ENCODE data around the gene GSTM3.
"Not testable (repeated sequence)": the region's sequence is repeated elsewhere in the genome, so short reads cannot be mapped to it uniquely, and the experiment has no call there.

GSTM3 gene

GRCh38 chr1:109761227-109762038 is 20.6 kb upstream of the GSTM3 start:
- no peak for DNase-seq (ENCODE audit: low read depth)

GRCh38 chr1:109760581-109761226 is 19.9 kb upstream of the GSTM3 start:
- no peak for DNase-seq (ENCODE audit: low read depth)

GRCh38 chr1:109759513-109760334 is 18.9 kb upstream of the GSTM3 start:
- DNase-seq (ENCODE audit: low read depth): no peak

- DNase-seq (ENCODE audit: low read depth): no peak
Measured at GRCh38 chr1:109757936-109758786, 17.3 kb upstream of the GSTM3 start.

GRCh38 chr1:109756848-109757521 is 16.1 kb upstream of the GSTM3 start:
- DNase-seq (ENCODE audit: low read depth): no peak

- DNase-seq (ENCODE audit: low read depth): not testable (repeated sequence)
Measured at GRCh38 chr1:109756325-109756724, 15.5 kb upstream of the GSTM3 start.

- DNase-seq (ENCODE audit: low read depth): no peak
Measured at GRCh38 chr1:109754738-109755137, 13.9 kb upstream of the GSTM3 start.

- no peak for DNase-seq (ENCODE audit: low read depth)
Measured at GRCh38 chr1:109751531-109752260, 10.9 kb upstream of the GSTM3 start.

GRCh38 chr1:109750920-109751319 is 10.1 kb upstream of the GSTM3 start:
- no peak for DNase-seq (ENCODE audit: low read depth)

- no peak for DNase-seq (ENCODE audit: low read depth)
Measured at GRCh38 chr1:109750241-109750882, 9.5 kb upstream of the GSTM3 start.

GRCh38 chr1:109749221-109749620 is 8.4 kb upstream of the GSTM3 start:
- DNase-seq (ENCODE audit: low read depth): no peak

- DNase-seq (ENCODE audit: low read depth): not testable (repeated sequence)
Measured at GRCh38 chr1:109748311-109748710, 7.5 kb upstream of the GSTM3 start.

- DNase-seq (ENCODE audit: low read depth): peak; percentile 57
Measured at GRCh38 chr1:109739738-109740614, 862 bp downstream of the GSTM3 start.

- no peak for DNase-seq (ENCODE audit: low read depth)
Measured at GRCh38 chr1:109733236-109733870, 7.5 kb downstream of the GSTM3 start.

GRCh38 chr1:109732390-109732881 is 8.4 kb downstream of the GSTM3 start:
- no peak for DNase-seq (ENCODE audit: low read depth)

- no peak for DNase-seq (ENCODE audit: low read depth)
Measured at GRCh38 chr1:109730666-109731065, 10.2 kb downstream of the GSTM3 start.

- no peak for DNase-seq (ENCODE audit: low read depth)
Measured at GRCh38 chr1:109728870-109729269, 12.0 kb downstream of the GSTM3 start.

GRCh38 chr1:109726728-109727373 is 14.0 kb downstream of the GSTM3 start:
- no peak for DNase-seq (ENCODE audit: low read depth)

Measured in stimulated activated CD8-positive, alpha-beta memory T cell treated with anti-CD3 and anti-CD28 coated beads, Interleukin-15, amount 100 ng/mL, for 24 hours (primary cell).